Prostate gland (tissue), 2 donors: ENCODE data around the gene RANBP1. TPM values are rescaled to one million over a fixed set of nuclear protein-coding genes. Genes with fewer than 3 reads are reported as not detected.

Source experiments
- DNase-seq: peaks from one replicate; pipeline ENCODE4 v3.0.0-alpha.2; 2019; ENCODE audit warnings: low spot score
- H3K27ac ChIP-seq, 2 donors: fragments of 200-600 bp; sonication (generic); 2 replicates each; pipeline ENCODE4 v1.5.1; 2017 to 2019
- H3K27me3 ChIP-seq: fragments of 200-600 bp; sonication (generic); replicated peaks from 2 replicates; pipeline ENCODE4 v1.5.1; 2019; ENCODE audit not compliant: insufficient read depth
- H3K36me3 ChIP-seq, 2 donors: fragments of 200-600 bp; sonication (generic); 1 replicate in 1 of 2; 2 replicates in 1 of 2; pipeline versions ENCODE4 v1.5.1 to v1.8.1; 2017 to 2019
- H3K4me1 ChIP-seq: fragments of 200-600 bp; sonication (generic); replicated peaks from 2 replicates; pipeline ENCODE4 v1.5.1; 2019
- H3K4me3 ChIP-seq, 2 donors: fragments of 200-600 bp; sonication (generic); 2 replicates each; pipeline ENCODE4 v1.5.1; 2017 to 2019
- H3K9me3 ChIP-seq: fragments of 200-600 bp; sonication (generic); 2 replicates; pipeline ENCODE4 v1.5.1; 2017
- CTCF ChIP-seq, 4 experiments: fragments of 200-600 bp in 2 of 4; fragments of 450-650 bp in 2 of 4; sonication (generic) in 2 of 4; IDR thresholded peaks; 1 replicate in 3 of 4; 2 replicates in 1 of 4; pipeline ENCODE4 v1.5.1; 2016 to 2019; ENCODE audit warnings: antibody characterized with exemption in 4 of 4, mild to moderate bottlenecking in 2 of 4, moderate library complexity in 2 of 4
- POLR2A ChIP-seq: fragments of 450-650 bp; IDR thresholded peaks from one replicate; pipeline ENCODE4 v1.6.1; 2016; ENCODE audit warnings: antibody characterized with exemption, mild to moderate bottlenecking
- POLR2AphosphoS5 ChIP-seq: sonication (generic); formaldehyde crosslinking; IDR thresholded peaks from one replicate; pipeline ENCODE4 v1.6.1; 2017; ENCODE audit warnings: antibody characterized with exemption
- WGBS: methylation state at CpG from one replicate; pipeline ENCODE4 v1.1.5; 2018; 5-methylcytosine and 5-hydroxymethylcytosine counted together
- intact Hi-C: fragments of 100-400 bp; cut with DNase I; formaldehyde crosslinking; loops from one replicate; pipeline ENCODE4 v1.14.2; 2022
- total RNA-seq, 2 donors: library from RNA; depleted of rRNA; stranded (reverse); fragments of >200 nt; gene quantifications; one replicate each; pipeline ENCODE4 v1.1.0, GENCODE V29; 2016

RANBP1 gene
- total RNA-seq, 2 donors from 2014 or later = 108 to 204 TPM

- no peak for DNase-seq
- no peak overlapping the region for H3K4me3 ChIP-seq
- no peaks in the 10 kb centered on the region for H3K36me3 ChIP-seq
- no peaks in the 10 kb centered on the region for H3K9me3 ChIP-seq
- intact Hi-C loops = no loop called here
- WGBS = 90% methylated on average over 7 of the region's 7 CpGs
- no peak overlapping the region for H3K27ac ChIP-seq
- H3K27me3 ChIP-seq = no peaks in the 10 kb centered on the region
- H3K4me1 ChIP-seq = no peaks in the 10 kb centered on the region
- TF ChIP-seq POLR2AphosphoS5 (no peak), CTCF (IDR thresholded peaks at IDR 0.05) (no peak), POLR2A (no peak)
Observed at GRCh38 chr22:20165913-20166312, 50.0 kb downstream of the RANBP1 start.

- H3K36me3 ChIP-seq = no peaks in the 10 kb centered on the region
- no peaks in the 10 kb centered on the region for H3K27me3 ChIP-seq
- 93% methylated on average over 9 of the region's 9 CpGs for WGBS
- intact Hi-C loops = no loop called here
- no peak overlapping the region for H3K27ac ChIP-seq
- no peaks in the 10 kb centered on the region for H3K9me3 ChIP-seq
- TF ChIP-seq POLR2A (no peak), POLR2AphosphoS5 (no peak), CTCF (IDR thresholded peaks at IDR 0.05) (no peak)
- H3K4me3 ChIP-seq = no peak overlapping the region
- no peak for DNase-seq
- H3K4me1 ChIP-seq = no peaks in the 10 kb centered on the region
Observed at GRCh38 chr22:20166703-20167102, 50.8 kb downstream of the RANBP1 start.

GRCh38 chr22:20167643-20168322, 51.9 kb downstream of the RANBP1 start:
- 87% methylated on average over 19 of the region's 19 CpGs for WGBS
- intact Hi-C loops = no loop called here

GRCh38 chr22:20169253-20169822, 53.4 kb downstream of the RANBP1 start:
- Histone ChIP-seq H3K36me3 (no peaks in the 10 kb centered on the region), H3K4me3 (no peak overlapping the region), H3K9me3 (no peaks in the 10 kb centered on the region), H3K27ac (no peak overlapping the region), H3K27me3 (no peaks in the 10 kb centered on the region), H3K4me1 (no peaks in the 10 kb centered on the region)
- intact Hi-C loops = no loop called here
- WGBS = 74% methylated on average over 9 of the region's 10 CpGs
- no peak for TF ChIP-seq POLR2A
- no peak for DNase-seq

More at GRCh38 chr22:20167643-20168322, 51.9 kb downstream of the RANBP1 start:
- Histone ChIP-seq H3K4me1 (no peaks in the 10 kb centered on the region), H3K4me3 (no peak overlapping the region), H3K27ac (no peak overlapping the region), H3K9me3 (no peaks in the 10 kb centered on the region), H3K27me3 (no peaks in the 10 kb centered on the region), H3K36me3 (no peaks in the 10 kb centered on the region)
- DNase-seq = no peak
- TF ChIP-seq POLR2A (no peak), POLR2AphosphoS5 (no peak)

GRCh38 chr22:20170170-20170569, 54.3 kb downstream of the RANBP1 start:
- DNase-seq = no peak
- 89% methylated on average over 13 of the region's 13 CpGs for WGBS
- H3K27ac ChIP-seq = no peak overlapping the region
- TF ChIP-seq POLR2A (no peak), CTCF (IDR thresholded peaks at IDR 0.05) (no peak), POLR2AphosphoS5 (no peak)
- intact Hi-C loops = no loop called here
- no peaks in the 10 kb centered on the region for H3K27me3 ChIP-seq
- H3K36me3 ChIP-seq = no peaks in the 10 kb centered on the region
- no peaks in the 10 kb centered on the region for H3K4me1 ChIP-seq
- H3K4me3 ChIP-seq = no peak overlapping the region
- no peaks in the 10 kb centered on the region for H3K9me3 ChIP-seq
